Ishikawa (cell line): ENCODE results near the gene AGFG2.

Experiments
- CEBPB ChIP-seq: IDR thresholded peaks from 2 replicates; pipeline ENCODE4 v1.6.1; 2012
- CREB1 ChIP-seq: IDR thresholded peaks from 2 replicates; pipeline ENCODE4 v1.6.1; 2012; ENCODE audit warnings: low read depth
- EGR1 ChIP-seq: IDR thresholded peaks from 2 replicates; pipeline ENCODE4 v1.6.1; 2012
- EP300 ChIP-seq: IDR thresholded peaks from 2 replicates; pipeline ENCODE4 v1.6.1; 2012; ENCODE audit warnings: borderline replicate concordance
- FOXM1 ChIP-seq: IDR thresholded peaks from 2 replicates; pipeline ENCODE4 v1.6.1; 2012; ENCODE audit warnings: low read depth, borderline replicate concordance
- MAX ChIP-seq: IDR thresholded peaks from 2 replicates; pipeline ENCODE4 v1.6.1; 2012
- NFIC ChIP-seq: IDR thresholded peaks from 2 replicates; pipeline ENCODE4 v1.6.1; 2012
- RAD21 ChIP-seq: IDR thresholded peaks from 2 replicates; pipeline ENCODE4 v1.6.1; 2012; ENCODE audit warnings: low read depth
- TAF1 ChIP-seq: IDR thresholded peaks from 2 replicates; pipeline ENCODE4 v1.6.1; 2012; ENCODE audit warnings: low read depth, mild to moderate bottlenecking
- TCF12 ChIP-seq: IDR thresholded peaks from 2 replicates; pipeline ENCODE4 v1.6.1; 2012; ENCODE audit warnings: low read depth
- TEAD4 ChIP-seq: IDR thresholded peaks from 2 replicates; pipeline ENCODE4 v1.6.1; 2012
- YY1 ChIP-seq: IDR thresholded peaks from 2 replicates; pipeline ENCODE4 v1.6.1; 2012; ENCODE audit warnings: low read depth
- ZBTB7A ChIP-seq: IDR thresholded peaks from 2 replicates; pipeline ENCODE4 v1.6.1; 2012; ENCODE audit warnings: low read depth
- TF ChIP-seq, protein P1 (sequence below): IDR thresholded peaks from 2 replicates; pipeline ENCODE4 v1.6.1; 2012
- TF ChIP-seq, protein P2 (sequence below): IDR thresholded peaks from 2 replicates; pipeline ENCODE4 v1.6.1; 2012; ENCODE audit warnings: low read depth, mild to moderate bottlenecking

AGFG2 gene

DNA sequence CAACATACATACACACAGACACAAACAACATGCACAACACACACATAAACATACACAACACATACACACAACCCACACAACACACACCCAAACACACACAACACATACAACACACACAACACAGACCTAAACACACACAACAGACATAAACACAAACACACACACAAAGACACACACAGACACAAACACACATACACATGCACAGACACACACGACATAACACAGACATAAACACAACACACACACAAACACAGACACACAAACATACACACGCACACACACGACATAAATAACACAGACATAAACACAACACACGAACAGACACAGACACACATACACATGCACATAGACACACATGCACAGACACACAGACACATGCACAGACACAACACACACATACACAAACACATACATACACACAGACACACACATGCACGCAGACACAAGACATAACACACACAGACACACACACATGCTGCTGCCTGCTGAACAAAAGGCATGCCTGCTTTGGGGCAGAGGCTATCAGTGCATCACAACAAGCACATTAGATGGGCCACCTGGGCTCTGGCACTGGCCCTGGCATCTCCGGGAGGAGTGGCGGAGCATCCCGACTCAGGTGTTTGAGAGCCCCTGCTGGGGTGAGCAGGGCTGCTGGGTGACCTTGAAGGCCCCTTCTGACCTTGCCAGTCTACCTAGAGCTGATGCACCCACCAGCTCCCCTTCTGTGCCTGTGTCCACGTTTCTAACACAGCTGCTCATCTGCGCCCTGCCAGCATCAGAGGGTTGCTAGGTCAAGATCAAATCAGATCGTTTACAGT lies 41.7 kb downstream of the AGFG2 start:
- TF ChIP-seq TEAD4 (no peak), EP300 (no peak), NFIC (no peak), EGR1 (no peak), CEBPB (no peak), TCF12 (no peak), YY1 (no peak)

GRCh38 chr7:100582041-100582579 lies 43.1 kb downstream of the AGFG2 start:
- TF ChIP-seq RAD21, result no peak

- TF ChIP-seq CEBPB, result no peak
- no peak for TF ChIP-seq TAF1
- no peak for TF ChIP-seq RAD21
- TF ChIP-seq NFIC, result no peak
- TF ChIP-seq, protein P1, sequence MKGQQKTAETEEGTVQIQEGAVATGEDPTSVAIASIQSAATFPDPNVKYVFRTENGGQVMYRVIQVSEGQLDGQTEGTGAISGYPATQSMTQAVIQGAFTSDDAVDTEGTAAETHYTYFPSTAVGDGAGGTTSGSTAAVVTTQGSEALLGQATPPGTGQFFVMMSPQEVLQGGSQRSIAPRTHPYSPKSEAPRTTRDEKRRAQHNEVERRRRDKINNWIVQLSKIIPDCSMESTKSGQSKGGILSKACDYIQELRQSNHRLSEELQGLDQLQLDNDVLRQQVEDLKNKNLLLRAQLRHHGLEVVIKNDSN, result no peak
- no peak for TF ChIP-seq MAX
- no peak for TF ChIP-seq FOXM1
- TF ChIP-seq CREB1, result no peak
- no peak for TF ChIP-seq YY1
- TF ChIP-seq ZBTB7A, result no peak
- TF ChIP-seq EGR1, result no peak
- TF ChIP-seq TEAD4, result no peak
- no peak for TF ChIP-seq EP300
- TF ChIP-seq, protein P2, sequence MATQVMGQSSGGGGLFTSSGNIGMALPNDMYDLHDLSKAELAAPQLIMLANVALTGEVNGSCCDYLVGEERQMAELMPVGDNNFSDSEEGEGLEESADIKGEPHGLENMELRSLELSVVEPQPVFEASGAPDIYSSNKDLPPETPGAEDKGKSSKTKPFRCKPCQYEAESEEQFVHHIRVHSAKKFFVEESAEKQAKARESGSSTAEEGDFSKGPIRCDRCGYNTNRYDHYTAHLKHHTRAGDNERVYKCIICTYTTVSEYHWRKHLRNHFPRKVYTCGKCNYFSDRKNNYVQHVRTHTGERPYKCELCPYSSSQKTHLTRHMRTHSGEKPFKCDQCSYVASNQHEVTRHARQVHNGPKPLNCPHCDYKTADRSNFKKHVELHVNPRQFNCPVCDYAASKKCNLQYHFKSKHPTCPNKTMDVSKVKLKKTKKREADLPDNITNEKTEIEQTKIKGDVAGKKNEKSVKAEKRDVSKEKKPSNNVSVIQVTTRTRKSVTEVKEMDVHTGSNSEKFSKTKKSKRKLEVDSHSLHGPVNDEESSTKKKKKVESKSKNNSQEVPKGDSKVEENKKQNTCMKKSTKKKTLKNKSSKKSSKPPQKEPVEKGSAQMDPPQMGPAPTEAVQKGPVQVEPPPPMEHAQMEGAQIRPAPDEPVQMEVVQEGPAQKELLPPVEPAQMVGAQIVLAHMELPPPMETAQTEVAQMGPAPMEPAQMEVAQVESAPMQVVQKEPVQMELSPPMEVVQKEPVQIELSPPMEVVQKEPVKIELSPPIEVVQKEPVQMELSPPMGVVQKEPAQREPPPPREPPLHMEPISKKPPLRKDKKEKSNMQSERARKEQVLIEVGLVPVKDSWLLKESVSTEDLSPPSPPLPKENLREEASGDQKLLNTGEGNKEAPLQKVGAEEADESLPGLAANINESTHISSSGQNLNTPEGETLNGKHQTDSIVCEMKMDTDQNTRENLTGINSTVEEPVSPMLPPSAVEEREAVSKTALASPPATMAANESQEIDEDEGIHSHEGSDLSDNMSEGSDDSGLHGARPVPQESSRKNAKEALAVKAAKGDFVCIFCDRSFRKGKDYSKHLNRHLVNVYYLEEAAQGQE, result no peak
- TF ChIP-seq TCF12, result no peak
These were observed 43.6 kb downstream of the AGFG2 start for GRCh38 chr7:100582650-100583049.

GRCh38 chr7:100583132-100584053 lies 44.4 kb downstream of the AGFG2 start:
- TF ChIP-seq RAD21, result no peak
- TF ChIP-seq FOXM1, result no peak

- TF ChIP-seq FOXM1 (no peak), TEAD4 (no peak), EP300 (no peak), EGR1 (no peak), RAD21 (no peak), NFIC (no peak)
- TF ChIP-seq, protein P2, result no peak
These were observed 45.2 kb downstream of the AGFG2 start for GRCh38 chr7:100584054-100584682.

GRCh38 chr7:100584683-100585510 lies 45.9 kb downstream of the AGFG2 start:
- TF ChIP-seq, protein P1, result no peak
- TF ChIP-seq NFIC, result no peak
- peak; percentile 66 for TF ChIP-seq CREB1
- peak; percentile 38; the same call in 1 of the 2 replicates for TF ChIP-seq MAX
- 0 out of 2 replicates have a peak, but pooled peaks have one; percentile 49 for TF ChIP-seq ZBTB7A
- TF ChIP-seq, protein P2, result peak; percentile 39; the same call in 1 of the 2 replicates
- TF ChIP-seq RAD21, result no peak
